ENCODE measurements around the gene LHX5. TPM values are rescaled to one million over a fixed set of nuclear protein-coding genes. Genes with fewer than 3 reads are reported as not detected.
"Not testable (repeated sequence)": the region's sequence is repeated elsewhere in the genome, so short reads cannot be mapped to it uniquely, and the experiment has no call there.

The LHX5 gene
- polyA plus RNA-seq (ENCODE audit: insufficient read length in 3 of 3), result not detected

DNA sequence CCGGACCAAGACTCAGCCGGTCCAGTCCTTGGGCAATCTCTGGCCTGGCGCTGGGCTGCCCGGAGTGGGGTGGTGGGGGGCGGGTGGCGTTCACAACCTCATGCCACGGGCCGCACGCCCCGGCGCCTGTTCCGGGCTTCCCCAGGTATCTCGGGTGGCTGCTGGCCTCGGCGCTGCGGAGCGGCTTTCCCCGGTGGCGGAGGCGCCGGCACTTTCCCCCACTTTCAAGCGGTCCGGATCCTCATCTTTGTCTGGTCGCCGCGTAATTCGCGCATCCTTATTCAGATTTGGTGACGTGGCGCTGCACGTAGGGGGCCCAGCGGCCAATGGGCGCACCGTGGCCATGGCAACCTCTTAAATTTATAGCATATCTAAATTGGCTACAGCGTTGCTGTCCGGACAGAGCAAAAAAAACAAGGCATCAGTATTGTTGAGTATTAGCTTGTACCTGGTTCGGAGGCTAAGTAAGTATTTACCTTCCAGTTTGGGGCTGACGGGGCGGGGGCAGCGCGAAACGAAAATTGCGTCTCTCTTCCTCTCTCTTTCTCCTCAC lies at the start of gene LHX5:
Gene LHX5, minus strand, starts transcription at position 253 of the 553 bp plus-strand sequence. CDS start 373 bp downstream, outside the sequence.
- DNase-seq (ENCODE audit: low read depth in 3 of 3, low spot score in 2 of 3), result no peak

- no peak for DNase-seq (ENCODE audit: low read depth in 3 of 3, low spot score in 2 of 3)
Observed at GRCh38 chr12:113519464-113520307, 48.0 kb upstream of the LHX5 start.

- DNase-seq (ENCODE audit: low read depth in 3 of 3, low spot score in 2 of 3), result no peak
Observed at GRCh38 chr12:113515082-113515856, 43.6 kb upstream of the LHX5 start.

DNA sequence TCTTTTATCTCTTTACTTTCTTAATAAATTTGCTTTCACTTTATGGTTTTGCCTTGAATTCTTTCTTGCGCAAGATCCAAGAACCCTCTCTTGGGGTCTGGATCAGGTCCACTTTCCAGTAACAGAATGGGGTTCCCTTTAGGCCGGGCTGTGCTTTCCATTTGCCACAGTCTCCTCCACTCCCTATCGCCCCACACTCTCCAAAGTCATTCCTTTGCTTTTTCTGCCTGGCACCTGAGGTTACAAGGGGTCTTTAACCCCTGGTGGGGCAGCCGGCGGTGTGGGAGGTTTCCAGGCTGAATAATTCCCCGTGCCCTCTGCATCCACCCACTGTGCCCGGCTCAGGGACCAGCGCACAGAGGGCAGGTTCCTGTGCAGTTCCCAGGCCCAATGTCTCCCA lies 42.9 kb upstream of the LHX5 start:
- DNase-seq (ENCODE audit: low read depth in 3 of 3, low spot score in 2 of 3), result no peak

- no peak for DNase-seq (ENCODE audit: low read depth in 3 of 3, low spot score in 2 of 3)
Observed at GRCh38 chr12:113512568-113512967, 40.9 kb upstream of the LHX5 start.

GRCh38 chr12:113506867-113507266 lies 35.2 kb upstream of the LHX5 start:
- DNase-seq (ENCODE audit: low read depth in 3 of 3, low spot score in 2 of 3), result no peak

- DNase-seq (ENCODE audit: low read depth in 3 of 3, low spot score in 2 of 3), result no peak
Observed at GRCh38 chr12:113505941-113506340, 34.3 kb upstream of the LHX5 start.

- no peak for DNase-seq (ENCODE audit: low read depth in 3 of 3, low spot score in 2 of 3)
Observed at GRCh38 chr12:113504917-113505316, 33.2 kb upstream of the LHX5 start.

DNA sequence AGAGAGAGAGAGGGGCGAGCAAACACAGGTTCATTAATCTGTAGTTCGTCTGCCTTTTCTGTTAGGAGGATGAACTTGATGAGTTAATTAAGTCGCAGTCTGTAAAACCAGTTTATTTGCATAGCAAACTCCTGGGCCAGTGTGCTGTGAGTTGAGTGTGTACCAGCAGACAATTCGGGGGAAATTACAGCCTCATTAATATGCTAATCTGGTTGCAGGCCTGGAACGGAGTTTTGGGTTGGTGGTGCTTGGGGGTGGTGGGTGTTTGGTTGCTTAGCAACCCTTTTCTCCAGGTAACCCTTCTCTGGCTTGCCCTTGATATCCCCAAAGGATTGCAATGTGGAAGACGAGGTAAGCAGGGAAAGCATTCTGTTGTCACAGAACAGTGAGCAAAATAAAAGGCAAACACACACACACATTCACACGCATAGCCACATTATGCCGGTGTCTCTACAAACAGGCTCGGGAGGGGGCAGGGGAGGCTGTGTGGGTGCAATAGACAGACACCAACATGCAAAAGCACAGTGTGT lies 29.2 kb upstream of the LHX5 start:
- no peak for DNase-seq (ENCODE audit: low read depth in 3 of 3, low spot score in 2 of 3)

DNA sequence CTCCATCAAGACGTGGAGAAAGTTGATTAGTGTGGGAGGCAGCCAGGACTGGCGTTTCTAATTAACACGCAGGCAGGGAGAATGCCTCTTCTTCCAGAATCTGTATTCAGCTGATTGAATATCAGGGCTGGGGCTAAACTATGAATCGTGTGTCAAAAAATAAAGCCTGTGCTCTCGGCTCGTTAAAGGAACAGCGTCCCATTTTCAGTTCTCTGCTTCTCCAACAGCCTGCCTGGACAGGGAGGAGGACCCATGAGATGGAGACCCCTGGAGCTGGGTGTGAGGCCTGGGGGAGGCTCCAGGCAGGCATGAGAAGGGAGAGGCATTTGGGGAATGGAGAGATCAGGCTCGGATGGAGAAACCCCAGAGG lies 28.6 kb upstream of the LHX5 start:
- no peak for DNase-seq (ENCODE audit: low read depth in 3 of 3, low spot score in 2 of 3)

DNA sequence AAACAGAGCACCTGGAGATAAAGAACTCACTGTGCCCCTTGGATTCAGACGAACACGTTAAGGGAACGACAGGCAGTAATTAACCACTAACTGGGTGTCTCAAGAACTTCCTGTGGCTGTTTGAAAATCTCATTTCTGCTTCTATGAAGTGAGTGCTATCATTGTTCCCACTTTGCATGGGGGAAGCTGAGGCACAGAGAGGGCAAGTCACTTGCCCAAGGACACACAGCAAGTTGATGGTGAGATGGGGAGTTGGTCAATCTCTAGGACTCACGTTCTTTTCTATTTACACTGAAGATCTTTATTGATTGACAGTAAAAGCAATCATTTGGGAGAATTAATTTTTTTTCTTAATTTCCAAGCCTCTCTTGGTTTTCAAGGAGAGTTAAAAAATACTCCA lies 26.8 kb upstream of the LHX5 start:
- no peak for DNase-seq (ENCODE audit: low read depth in 3 of 3, low spot score in 2 of 3)

DNA sequence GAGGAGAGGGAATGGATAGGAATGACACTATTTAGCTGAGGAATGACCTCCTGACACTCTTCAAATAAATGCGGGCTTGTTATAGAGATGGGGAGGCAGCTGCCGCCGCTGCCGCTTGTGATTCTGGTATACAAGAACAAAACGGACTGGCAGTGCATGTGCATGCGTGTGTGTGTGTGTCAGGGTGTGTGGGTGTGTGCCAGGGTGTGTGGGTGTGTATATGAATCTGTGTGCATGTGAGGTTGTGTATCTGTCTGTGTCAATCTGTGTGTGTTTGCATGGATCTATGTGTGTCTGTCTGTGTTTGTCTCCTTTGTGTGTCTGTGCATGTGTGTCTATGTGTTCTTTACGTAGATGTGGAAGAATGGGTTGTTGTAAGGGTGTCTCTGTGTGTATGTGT lies 26.0 kb upstream of the LHX5 start:
- no peak for DNase-seq (ENCODE audit: low read depth in 3 of 3, low spot score in 2 of 3)

GRCh38 chr12:113495941-113496340 lies 24.3 kb upstream of the LHX5 start:
- DNase-seq (ENCODE audit: low read depth in 3 of 3, low spot score in 2 of 3), result not testable (repeated sequence)

DNA sequence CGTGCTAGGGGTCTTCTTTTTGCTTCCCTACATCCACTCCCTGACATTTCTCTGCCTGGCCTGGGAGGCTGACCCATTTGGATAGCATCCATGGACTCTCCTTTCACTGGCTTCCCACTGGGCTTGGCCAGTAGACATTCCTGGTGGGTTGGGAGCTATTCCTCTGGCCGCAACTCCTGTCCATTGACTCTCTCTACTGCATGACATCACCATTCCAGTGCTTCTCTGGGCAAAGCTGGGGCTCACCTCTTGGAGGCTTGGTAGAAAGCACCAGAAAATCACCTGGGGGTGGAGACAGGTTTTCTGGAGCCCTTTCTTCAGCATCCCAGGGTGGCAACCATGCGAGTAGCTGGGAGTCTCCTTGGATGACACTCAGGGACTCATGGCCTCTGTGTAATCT lies 16.7 kb upstream of the LHX5 start:
- no peak for DNase-seq (ENCODE audit: low read depth in 3 of 3, low spot score in 2 of 3)

GRCh38 chr12:113486722-113487121 lies 15.1 kb upstream of the LHX5 start:
- no peak for DNase-seq (ENCODE audit: low read depth in 3 of 3, low spot score in 2 of 3)

DNA sequence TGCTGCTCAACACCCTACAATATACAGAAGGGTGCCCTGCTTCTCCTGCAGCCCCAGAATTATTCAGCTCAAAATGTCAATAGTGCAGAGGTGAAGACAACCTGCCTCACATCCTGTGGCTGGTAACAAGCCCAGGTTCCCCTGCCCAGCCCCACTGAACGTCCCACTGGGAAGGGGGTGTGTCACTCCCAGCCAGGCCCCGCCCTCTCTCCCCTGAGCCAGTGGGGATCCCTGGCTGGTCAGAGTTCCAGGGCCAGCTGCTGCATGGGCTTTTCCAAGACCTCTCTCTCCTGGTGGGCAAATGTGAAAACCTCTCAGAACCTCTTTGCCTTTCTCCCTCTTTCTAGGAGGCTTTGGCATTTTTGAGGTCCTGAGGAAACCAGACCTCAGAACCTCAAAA lies 13.7 kb upstream of the LHX5 start:
- DNase-seq (ENCODE audit: low read depth in 3 of 3, low spot score in 2 of 3), result no peak

DNA sequence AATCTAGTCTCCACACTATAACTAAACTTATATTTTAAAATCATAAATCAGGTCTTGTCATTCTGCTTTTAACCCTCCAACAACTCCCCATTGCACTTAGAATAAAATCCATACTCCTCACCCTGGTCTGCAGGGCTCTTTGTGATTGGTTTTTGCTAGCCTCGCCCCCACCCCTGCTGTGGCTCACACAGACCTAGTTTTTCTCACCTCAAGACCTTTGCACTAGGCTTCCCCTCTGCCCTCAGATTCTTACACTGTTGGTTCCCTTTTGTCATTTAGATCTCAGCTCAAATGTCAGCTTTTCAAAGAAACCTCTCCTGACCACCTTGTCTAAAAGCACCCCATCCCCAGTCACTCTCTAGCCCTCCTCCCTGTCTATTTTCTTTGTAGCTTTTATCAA lies 10.7 kb upstream of the LHX5 start:
- DNase-seq (ENCODE audit: low read depth in 3 of 3, low spot score in 2 of 3), result no peak

GRCh38 chr12:113480336-113480971 lies 8.8 kb upstream of the LHX5 start:
- DNase-seq (ENCODE audit: low read depth in 3 of 3, low spot score in 2 of 3), result no peak

DNA sequence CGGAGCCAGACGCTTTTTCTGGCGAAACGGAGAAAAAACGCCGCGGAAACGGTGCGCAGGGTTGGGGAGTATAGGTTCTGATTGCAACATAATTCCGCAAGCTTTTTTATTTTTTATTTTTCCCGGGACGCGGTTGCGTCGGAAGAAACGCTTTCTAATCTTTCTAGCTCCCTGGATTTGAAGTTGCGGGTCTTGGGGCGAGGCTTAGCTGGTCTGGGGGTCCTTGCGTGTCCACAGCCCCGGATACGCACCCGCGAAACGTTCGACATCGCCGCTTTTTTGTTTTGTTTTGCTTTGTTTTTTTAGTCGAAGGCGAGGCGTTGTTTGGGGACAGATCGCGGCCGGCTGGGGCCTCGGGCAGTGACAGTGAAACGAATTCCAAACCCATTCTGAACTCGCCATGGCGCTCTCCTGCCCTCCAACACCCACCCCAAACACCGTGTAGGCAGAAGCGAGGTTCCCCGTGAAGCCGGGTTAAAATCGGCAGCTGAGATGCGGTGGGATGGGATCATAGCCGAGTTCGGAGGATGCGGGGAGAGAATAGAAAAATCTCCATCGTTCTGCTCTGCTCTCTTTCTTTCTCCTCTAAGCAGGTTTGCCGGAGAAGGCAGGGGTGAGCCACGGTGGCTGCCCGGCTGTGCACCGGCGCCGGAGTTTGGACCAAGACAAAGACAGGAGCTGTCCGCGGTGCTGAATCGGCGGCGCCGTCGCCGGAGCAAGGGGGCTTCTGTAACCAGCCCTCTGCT lies 8.1 kb upstream of the LHX5 start:
- peak; percentile 31 to 58 (median 48) for DNase-seq (ENCODE audit: low read depth in 3 of 3, low spot score in 2 of 3)

DNA sequence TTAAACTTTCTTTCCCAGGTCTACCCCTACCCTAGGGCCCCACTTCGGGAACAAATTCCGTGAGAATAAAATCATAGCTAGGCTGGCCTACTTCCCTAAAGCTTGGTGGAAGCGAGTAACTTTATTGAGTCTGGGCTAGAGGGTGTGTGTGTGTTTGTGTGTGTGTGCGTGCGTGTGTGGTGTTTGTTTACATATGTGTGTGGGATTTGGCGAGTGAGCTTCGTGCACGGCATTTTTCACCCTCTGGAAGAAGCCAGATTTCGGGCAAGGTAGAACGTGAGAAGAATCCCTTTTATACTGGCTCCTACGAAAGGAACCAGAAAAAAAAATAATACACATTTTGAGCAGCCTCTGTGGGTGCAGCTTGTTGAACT lies 7.5 kb upstream of the LHX5 start:
- DNase-seq (ENCODE audit: low read depth in 3 of 3, low spot score in 2 of 3), result no peak
